ENCODE measurements around the gene ZNF609. TPM values are rescaled to one million over a fixed set of nuclear protein-coding genes. Genes with fewer than 3 reads are reported as not detected.

ZNF609 gene
- total RNA-seq, 1 donor from 2014 or later, result 80.5 TPM

- no peak for TF ChIP-seq CTCF (IDR thresholded peaks at IDR 0.05; ENCODE audit: partially characterized antibody, unreplicated experiment)
- Mint-ChIP-seq H3K9me3 (ENCODE audit: unreplicated experiment) (no peaks in the 10 kb centered on the region), H3K27ac (ENCODE audit: unreplicated experiment) (no peak overlapping the region), H3K4me1 (ENCODE audit: low read depth, unreplicated experiment) (no peaks in the 10 kb centered on the region), H3K27me3 (ENCODE audit: unreplicated experiment) (peaks cover 2% of the 10 kb centered on the region), H3K36me3 (ENCODE audit: unreplicated experiment) (no peaks in the 10 kb centered on the region), H3K4me3 (ENCODE audit: unreplicated experiment) (no peak overlapping the region)
- DNase-seq, result no peak
Observed at GRCh38 chr15:64730151-64730550, 269.8 kb downstream of the ZNF609 start.

GRCh38 chr15:64731012-64731804, 270.8 kb downstream of the ZNF609 start:
- Mint-ChIP-seq H3K4me3 (ENCODE audit: unreplicated experiment) (no peak overlapping the region), H3K27ac (ENCODE audit: unreplicated experiment) (no peak overlapping the region), H3K9me3 (ENCODE audit: unreplicated experiment) (no peaks in the 10 kb centered on the region), H3K36me3 (ENCODE audit: unreplicated experiment) (no peaks in the 10 kb centered on the region), H3K27me3 (ENCODE audit: unreplicated experiment) (peaks cover 3% of the 10 kb centered on the region), H3K4me1 (ENCODE audit: low read depth, unreplicated experiment) (no peaks in the 10 kb centered on the region)
- peak; percentile 89 for DNase-seq
- TF ChIP-seq CTCF (IDR thresholded peaks at IDR 0.05; ENCODE audit: partially characterized antibody, unreplicated experiment), result peak; percentile 85

GRCh38 chr15:64731805-64732151, 271.4 kb downstream of the ZNF609 start:
- H3K36me3 Mint-ChIP-seq (ENCODE audit: unreplicated experiment), result no peaks in the 10 kb centered on the region
- H3K4me3 Mint-ChIP-seq (ENCODE audit: unreplicated experiment), result no peak overlapping the region
- H3K4me1 Mint-ChIP-seq (ENCODE audit: low read depth, unreplicated experiment), result no peaks in the 10 kb centered on the region
- H3K27me3 Mint-ChIP-seq (ENCODE audit: unreplicated experiment), result peaks cover 4% of the 10 kb centered on the region
- H3K9me3 Mint-ChIP-seq (ENCODE audit: unreplicated experiment), result no peaks in the 10 kb centered on the region
- no peak for TF ChIP-seq CTCF (IDR thresholded peaks at IDR 0.05; ENCODE audit: partially characterized antibody, unreplicated experiment)
- DNase-seq, result no peak
- H3K27ac Mint-ChIP-seq (ENCODE audit: unreplicated experiment), result no peak overlapping the region

- TF ChIP-seq CTCF (IDR thresholded peaks at IDR 0.05; ENCODE audit: partially characterized antibody, unreplicated experiment), result no peak
- Mint-ChIP-seq H3K9me3 (ENCODE audit: unreplicated experiment) (no peaks in the 10 kb centered on the region), H3K4me3 (ENCODE audit: unreplicated experiment) (no peak overlapping the region), H3K4me1 (ENCODE audit: low read depth, unreplicated experiment) (no peaks in the 10 kb centered on the region), H3K27ac (ENCODE audit: unreplicated experiment) (no peak overlapping the region), H3K27me3 (ENCODE audit: unreplicated experiment) (peaks cover 4% of the 10 kb centered on the region), H3K36me3 (ENCODE audit: unreplicated experiment) (no peaks in the 10 kb centered on the region)
- DNase-seq, result no peak
Observed at GRCh38 chr15:64732156-64732860, 271.9 kb downstream of the ZNF609 start.

Other genes starting within 250 kb of the ZNF609 start
- 34.2 TPM for gene CSNK1G1, start 104.4 kb upstream of the ZNF609 start, total RNA-seq (ENCODE audit: unreplicated experiment)
- 4.7 TPM for gene PCLAF, start 79.1 kb upstream of the ZNF609 start, total RNA-seq (ENCODE audit: unreplicated experiment)
- 48.7 TPM for gene TRIP4, start 72.7 kb upstream of the ZNF609 start, total RNA-seq (ENCODE audit: unreplicated experiment)

Measured in glutamatergic neuron (in vitro differentiated cells).